ENCODE results near the gene WWP2.

GRCh38 chr16:69910964-69911363, 148.8 kb downstream of the WWP2 start:
- TF ChIP-seq EZH2 (IDR thresholded peaks at IDR 0.05; ENCODE audit: low read length) (no peak), CTCF (optimal IDR thresholded peaks at IDR 0.05 in 1 of 3, IDR thresholded peaks at IDR 0.05 in 1 of 3, conservative IDR thresholded peaks at IDR 0.05 in 1 of 3; ENCODE audit: extremely low read depth in 1 of 3, insufficient read depth in 2 of 3, low read length in 3 of 3) (no peak)

Data from keratinocyte (primary cell).